Aorta (tissue), 5 donors: ENCODE data around the gene SERPINB1. TPM values are rescaled to one million over a fixed set of nuclear protein-coding genes. Genes with fewer than 3 reads are reported as not detected.
A peak's percentile ranks its signal among the peaks of the same experiment; 100 is the strongest.

Source experiments
- ATAC-seq: fragments of 200-7000 bp; cut with Tn5 transposase; one replicate; pipeline ENCODE4 v1.9.1; 2022; ENCODE audit warnings: moderate library complexity; ENCODE audit not compliant: low FRiP score
- DNase-seq, 2 donors: peaks; one replicate each; pipeline ENCODE4 v3.0.0-alpha.2; 2020
- H3K27ac ChIP-seq, 2 donors: one replicate each; pipeline ENCODE4 v1.5.1; 2013; ENCODE audit warnings: low read length in 2 of 2, mild to moderate bottlenecking in 2 of 2, moderate library complexity in 2 of 2, control low read depth in 1 of 2, inconsistent platforms in 1 of 2, low read depth in 1 of 2
- H3K27me3 ChIP-seq, 2 donors: one replicate each; pipeline ENCODE4 v1.6.1; 2013; ENCODE audit warnings: control low read depth in 1 of 2, low read length in 1 of 2, mild to moderate bottlenecking in 1 of 2, moderate library complexity in 1 of 2; ENCODE audit not compliant: insufficient read depth in 2 of 2, control insufficient read depth in 1 of 2
- H3K36me3 ChIP-seq, 2 donors: one replicate each; pipeline ENCODE4 v1.6.1; 2013; ENCODE audit warnings: control low read depth in 1 of 2, low read length in 1 of 2, mild to moderate bottlenecking in 1 of 2; ENCODE audit not compliant: insufficient read depth in 2 of 2, control insufficient read depth in 1 of 2
- H3K4me1 ChIP-seq, 2 donors: one replicate each; pipeline ENCODE4 v1.6.1; 2013; ENCODE audit warnings: low read length in 2 of 2, control low read depth in 1 of 2, mild to moderate bottlenecking in 1 of 2, moderate library complexity in 1 of 2; ENCODE audit not compliant: insufficient read depth in 2 of 2, control insufficient read depth in 1 of 2
- H3K4me3 ChIP-seq, 2 donors: one replicate each; pipeline ENCODE4 v1.5.1; 2013; ENCODE audit warnings: low read length in 2 of 2, control low read depth in 1 of 2, mild to moderate bottlenecking in 1 of 2
- H3K9me3 ChIP-seq: one replicate; pipeline ENCODE4 v1.6.1; 2013; ENCODE audit warnings: mild to moderate bottlenecking, low read length; ENCODE audit not compliant: control insufficient read depth
- WGBS, 2 donors: extraction: QIAGEN DNeasy Blood & Tissue Kit; methylation state at CpG; one replicate each; pipeline ENCODE4 v1.1.7; 2013; 5-methylcytosine and 5-hydroxymethylcytosine counted together
- intact Hi-C, 2 donors: fragments of 100-400 bp; cut with DNase I; formaldehyde crosslinking; loops; one replicate each; pipeline versions ENCODE4 v1.14.2 to v1.15.0; 2022
- polyA plus RNA-seq, 2 donors: library from polyadenylated mRNA; stranded (reverse); fragments of 200-250 nt; gene quantifications; one replicate each; pipeline ENCODE4 v1.2.3, GENCODE V29; 2013
- total RNA-seq, 2 donors: library from RNA; stranded (reverse); fragmentation: NEBNext Ultra II Directional; extraction: Animal tissue kit (Norgen Biotek cat#: 25700); gene quantifications; one replicate each; pipeline ENCODE4 v1.2.1, GENCODE V29; 2021
- donor health status: healthy with polysubstance abuse.
- donor health status: Bipolar disorder and iron deficiency.
- donor health status: DM: no; HTN: no; CAD: no.
- donor health status: DM: no; HTN: no; CAD: no.
- donor health status: DM: yes; HTN: yes; CAD: no.

SERPINB1 gene
- total and polyA plus RNA-seq, 4 donors: 30.2 to 59.5 (median 44.7) TPM

- Histone ChIP-seq H3K36me3 (no peaks in the 10 kb centered on the region), H3K27ac (peak overlapping the region; percentile 30 to 76), H3K9me3 (peaks cover 3% of the 10 kb centered on the region), H3K4me1 (peaks cover 0 to 5% of the 10 kb centered on the region in 2 donors), H3K4me3 (no peak overlapping the region), H3K27me3 (no peaks in the 10 kb centered on the region)
- peak; percentile 19 for ATAC-seq
- DNase-seq: no peak
- intact Hi-C loops: no loop called here
- WGBS, 2 donors: 9 to 13% methylated on average over 5 of the region's 5 CpGs
These were observed 22.5 kb downstream of the SERPINB1 start for GRCh38 chr6:2819115-2819514.

- intact Hi-C loops: no loop called here
- peak overlapping the region; percentile 30 to 36 for H3K27ac ChIP-seq
- no peaks in the 10 kb centered on the region for H3K36me3 ChIP-seq
- peaks cover 0 to 5% of the 10 kb centered on the region in 2 donors for H3K4me1 ChIP-seq
- ATAC-seq (no peak), DNase-seq (no peak)
- peaks cover 3% of the 10 kb centered on the region for H3K9me3 ChIP-seq
- no peaks in the 10 kb centered on the region for H3K27me3 ChIP-seq
- WGBS, 2 donors: 6 to 9% methylated on average over 3 of the region's 3 CpGs
- no peak overlapping the region for H3K4me3 ChIP-seq
These were observed 23.1 kb downstream of the SERPINB1 start for GRCh38 chr6:2818593-2818992.

GRCh38 chr6:2817903-2818443 is 23.7 kb downstream of the SERPINB1 start:
- Histone ChIP-seq H3K27ac (peak overlapping the region; percentile 36 to 63), H3K27me3 (no peaks in the 10 kb centered on the region), H3K4me3 (peak overlapping the region in 1 of 2 donors; percentile 2), H3K4me1 (peaks cover 0 to 5% of the 10 kb centered on the region in 2 donors), H3K36me3 (no peaks in the 10 kb centered on the region), H3K9me3 (peaks cover 3% of the 10 kb centered on the region)
- no peak for DNase-seq
- ATAC-seq: peak; percentile 73
- 3 to 4% methylated on average over 4 of the region's 4 CpGs for WGBS, 2 donors
- intact Hi-C loops: no loop called here

- intact Hi-C loops: no loop called here
- H3K36me3 ChIP-seq: no peaks in the 10 kb centered on the region
- H3K4me1 ChIP-seq: peaks cover 0 to 5% of the 10 kb centered on the region in 2 donors
- ATAC-seq (no peak), DNase-seq (no peak)
- no peak overlapping the region for H3K27ac ChIP-seq
- H3K4me3 ChIP-seq: no peak overlapping the region
- H3K27me3 ChIP-seq: no peaks in the 10 kb centered on the region
- H3K9me3 ChIP-seq: peaks cover 3% of the 10 kb centered on the region
These were observed 25.5 kb downstream of the SERPINB1 start for GRCh38 chr6:2816158-2816557.

GRCh38 chr6:2812695-2813094 is 29.0 kb downstream of the SERPINB1 start:
- Histone ChIP-seq H3K9me3 (peaks cover 3% of the 10 kb centered on the region), H3K4me3 (no peak overlapping the region), H3K4me1 (no peaks in the 10 kb centered on the region), H3K36me3 (no peaks in the 10 kb centered on the region), H3K27me3 (no peaks in the 10 kb centered on the region), H3K27ac (no peak overlapping the region)
- WGBS, 2 donors: 70 to 99% methylated on average over 3 of the region's 3 CpGs
- ATAC-seq (no peak), DNase-seq (no peak)
- intact Hi-C loops: no loop called here

GRCh38 chr6:2810092-2810671 is 31.5 kb downstream of the SERPINB1 start:
- no peak overlapping the region for H3K4me3 ChIP-seq
- DNase-seq: no peak
- intact Hi-C loops: no loop called here
- H3K27me3 ChIP-seq: no peaks in the 10 kb centered on the region
- H3K27ac ChIP-seq: no peak overlapping the region
- ATAC-seq: no peak
- H3K36me3 ChIP-seq: no peaks in the 10 kb centered on the region
- peaks cover 0 to 5% of the 10 kb centered on the region in 2 donors for H3K4me1 ChIP-seq
- 88 to 95% methylated on average over 9 of the region's 9 CpGs for WGBS, 2 donors
- H3K9me3 ChIP-seq: no peaks in the 10 kb centered on the region

GRCh38 chr6:2809015-2809414 is 32.6 kb downstream of the SERPINB1 start:
- Histone ChIP-seq H3K4me1 (peaks cover 0 to 5% of the 10 kb centered on the region in 2 donors), H3K36me3 (no peaks in the 10 kb centered on the region), H3K27me3 (no peaks in the 10 kb centered on the region), H3K4me3 (no peak overlapping the region), H3K27ac (no peak overlapping the region), H3K9me3 (no peaks in the 10 kb centered on the region)
- DNase-seq (no peak), ATAC-seq (no peak)
- 91 to 93% methylated on average over 2 of the region's 2 CpGs for WGBS, 2 donors
- intact Hi-C loops: no loop called here

GRCh38 chr6:2807342-2808090 is 34.1 kb downstream of the SERPINB1 start:
- intact Hi-C loops: no loop called here
- H3K9me3 ChIP-seq: no peaks in the 10 kb centered on the region
- H3K36me3 ChIP-seq: no peaks in the 10 kb centered on the region
- no peaks in the 10 kb centered on the region for H3K27me3 ChIP-seq
- no peak overlapping the region for H3K27ac ChIP-seq
- H3K4me1 ChIP-seq: peaks cover 0 to 5% of the 10 kb centered on the region in 2 donors
- no peak for ATAC-seq
- no peak for DNase-seq
- H3K4me3 ChIP-seq: no peak overlapping the region
- 12 to 23% methylated on average over 9 of the region's 9 CpGs for WGBS, 2 donors

- ATAC-seq (no peak), DNase-seq (no peak)
- Histone ChIP-seq H3K36me3 (no peaks in the 10 kb centered on the region), H3K27me3 (no peaks in the 10 kb centered on the region), H3K4me1 (peaks cover 0 to 5% of the 10 kb centered on the region in 2 donors), H3K27ac (no peak overlapping the region), H3K4me3 (no peak overlapping the region), H3K9me3 (no peaks in the 10 kb centered on the region)
- intact Hi-C loops: no loop called here
- WGBS, 2 donors: 43 to 53% methylated on average over 3 of the region's 3 CpGs
These were observed 35.0 kb downstream of the SERPINB1 start for GRCh38 chr6:2806644-2807043.
